Measurements from ENCODE around the gene OR4D9.

The OR4D9 gene

GRCh38 chr11:59550842-59551658 is 39.7 kb downstream of the OR4D9 start:
- DNase-seq = peak; percentile 80

- DNase-seq = no peak
Observed at GRCh38 chr11:59551659-59552521, 40.6 kb downstream of the OR4D9 start.

GRCh38 chr11:59552844-59553243 is 41.5 kb downstream of the OR4D9 start:
- no peak for DNase-seq

- DNase-seq = no peak
Observed at GRCh38 chr11:59553323-59553722, 42.0 kb downstream of the OR4D9 start.

- DNase-seq = no peak
Observed at GRCh38 chr11:59555601-59556114, 44.3 kb downstream of the OR4D9 start.

- DNase-seq = peak; percentile 46
Observed at GRCh38 chr11:59556115-59556916, 45.0 kb downstream of the OR4D9 start.

- DNase-seq = no peak
Observed at GRCh38 chr11:59556917-59557348, 45.6 kb downstream of the OR4D9 start.

GRCh38 chr11:59558270-59558643 is 46.9 kb downstream of the OR4D9 start:
- no peak for DNase-seq

GRCh38 chr11:59559886-59560285 is 48.5 kb downstream of the OR4D9 start:
- DNase-seq = no peak

- peak; percentile 71 for DNase-seq
Observed at GRCh38 chr11:59560290-59560701, 49.0 kb downstream of the OR4D9 start.

GRCh38 chr11:59560702-59561473 is 49.5 kb downstream of the OR4D9 start:
- peak; percentile 81 for DNase-seq

- DNase-seq = no peak
Observed at GRCh38 chr11:59562292-59562691, 51.0 kb downstream of the OR4D9 start.
